ENCODE measurements around the gene BCS1L.

Gene BCS1L

GRCh38 chr2:218659258-218659987, at the start of gene BCS1L, which contains the start of gene ZNF142:
Gene BCS1L (plus strand): TSS chr2:218659683. CDS start chr2:218660988, 1,305 bp downstream.
Gene ZNF142 (minus strand): TSS chr2:218659623. CDS start chr2:218656429, 3,194 bp downstream.
- peak; percentile 91 for DNase-seq

DNA sequence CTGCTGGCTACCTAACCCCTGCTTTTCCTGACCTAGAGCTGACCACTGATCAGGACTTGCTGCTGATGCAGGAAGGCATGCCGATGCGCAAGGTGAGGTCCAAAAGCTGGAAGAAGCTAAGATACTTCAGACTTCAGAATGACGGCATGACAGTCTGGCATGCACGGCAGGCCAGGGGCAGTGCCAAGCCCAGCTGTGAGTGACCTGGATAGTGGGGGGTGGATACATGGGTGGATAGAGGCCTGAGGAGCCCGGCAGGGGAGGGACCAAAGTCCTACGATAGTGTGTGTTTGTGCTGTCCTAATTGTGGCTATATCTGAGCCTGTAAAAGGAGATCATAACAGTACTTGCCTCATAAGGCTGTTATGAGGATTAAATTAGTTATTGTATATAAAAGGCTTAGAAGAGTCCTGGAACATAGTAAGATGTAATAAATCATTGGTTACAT, 43.6 kb upstream of the BCS1L start:
- no peak for DNase-seq

DNA sequence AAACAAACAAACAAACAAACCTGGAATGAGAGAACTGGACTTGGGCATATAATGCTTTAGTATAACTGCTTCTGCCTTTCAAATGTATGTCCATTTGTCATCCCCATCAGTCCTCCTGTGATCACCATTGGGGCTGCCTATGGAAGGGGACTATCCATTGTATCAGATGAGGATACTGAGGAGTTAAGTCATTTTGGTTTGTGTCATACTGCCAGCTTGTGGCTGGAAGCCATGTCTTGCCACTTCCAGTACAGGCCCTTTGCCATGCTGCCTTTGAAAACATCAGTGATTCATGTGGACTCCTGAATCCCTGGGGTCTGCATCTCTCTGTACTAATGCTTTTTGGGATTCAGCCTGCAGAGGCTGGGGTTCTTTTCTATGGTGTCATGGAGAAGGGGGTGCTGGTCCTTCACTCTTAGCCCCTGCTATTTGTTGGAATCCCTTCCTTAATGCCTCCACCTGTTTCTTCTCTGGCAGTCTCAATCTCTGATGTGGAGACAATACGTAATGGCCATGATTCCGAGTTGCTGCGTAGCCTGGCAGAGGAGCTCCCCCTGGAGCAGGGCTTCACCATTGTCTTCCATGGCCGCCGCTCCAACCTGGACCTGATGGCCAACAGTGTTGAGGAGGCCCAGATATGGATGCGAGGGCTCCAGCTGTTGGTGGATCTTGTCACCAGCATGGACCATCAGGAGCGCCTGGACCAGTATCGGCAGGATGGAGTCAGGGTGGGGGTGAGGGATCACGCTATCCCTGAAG, 41.2 kb upstream of the BCS1L start:
- no peak for DNase-seq

- no peak for DNase-seq
Measured at GRCh38 chr2:218621007-218621406, 38.5 kb upstream of the BCS1L start.

- DNase-seq = peak; percentile 47
Measured at GRCh38 chr2:218622606-218623365, 36.7 kb upstream of the BCS1L start.

GRCh38 chr2:218623366-218623705, 36.1 kb upstream of the BCS1L start:
- no peak for DNase-seq

GRCh38 chr2:218626369-218626768, 33.1 kb upstream of the BCS1L start:
- DNase-seq = no peak

GRCh38 chr2:218627939-218628338, 31.5 kb upstream of the BCS1L start:
- no peak for DNase-seq

DNA sequence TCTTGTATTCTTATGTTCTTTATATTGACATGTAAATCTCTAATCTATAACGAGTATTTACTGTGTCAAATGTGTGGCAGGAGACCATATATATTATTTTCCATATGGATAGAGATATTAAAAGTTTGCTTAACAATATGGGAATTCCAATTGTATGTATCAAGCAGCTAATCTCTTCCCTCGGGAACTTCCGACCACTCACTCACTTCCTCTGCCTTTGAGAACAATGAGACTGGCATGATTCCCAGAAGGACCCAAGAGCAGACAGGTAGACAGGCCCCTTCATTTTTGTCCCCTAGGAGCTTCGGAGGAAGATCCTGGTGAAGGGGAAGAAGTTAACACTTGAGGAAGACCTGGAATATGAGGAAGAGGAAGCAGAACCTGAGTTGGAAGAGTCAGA, 27.6 kb upstream of the BCS1L start:
- no peak for DNase-seq

DNA sequence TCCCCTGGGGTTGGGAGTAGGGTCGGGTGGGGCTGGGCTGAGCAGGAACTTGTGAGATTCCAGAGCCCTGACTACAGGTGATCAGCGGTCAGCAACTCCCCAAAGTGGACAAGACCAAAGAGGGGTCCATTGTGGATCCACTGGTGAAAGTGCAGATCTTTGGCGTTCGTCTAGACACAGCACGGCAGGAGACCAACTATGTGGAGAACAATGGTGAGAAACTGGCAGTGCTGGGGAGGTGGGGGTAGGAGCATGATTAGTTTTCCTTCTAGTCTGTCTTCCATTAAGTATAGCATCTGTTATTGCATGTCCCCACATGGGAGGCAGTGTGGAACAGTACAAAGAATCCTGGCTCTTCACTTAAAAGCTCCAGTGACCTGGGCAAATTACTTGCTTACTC, 23.8 kb upstream of the BCS1L start:
- no peak for DNase-seq

DNA sequence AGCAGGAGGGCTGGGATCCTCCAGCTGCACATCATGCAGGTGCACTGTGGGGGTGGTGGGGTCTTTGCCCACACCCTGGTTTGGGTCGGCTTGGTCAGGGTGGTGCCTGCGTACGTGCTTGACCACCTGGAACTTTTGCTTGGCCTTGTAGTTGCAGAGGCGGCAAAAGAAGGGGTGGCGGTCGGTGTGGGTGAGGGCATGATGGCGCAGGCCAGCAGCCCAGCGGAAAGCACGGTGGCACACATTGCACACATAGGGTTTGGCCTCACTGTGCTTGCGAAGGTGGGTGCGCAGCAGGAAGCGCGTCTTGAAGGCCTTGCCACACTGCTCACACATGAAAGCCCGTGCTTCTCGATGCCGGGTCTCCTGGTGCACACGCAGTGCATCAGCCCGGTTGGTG, 21.1 kb upstream of the BCS1L start:
- no peak for DNase-seq

DNA sequence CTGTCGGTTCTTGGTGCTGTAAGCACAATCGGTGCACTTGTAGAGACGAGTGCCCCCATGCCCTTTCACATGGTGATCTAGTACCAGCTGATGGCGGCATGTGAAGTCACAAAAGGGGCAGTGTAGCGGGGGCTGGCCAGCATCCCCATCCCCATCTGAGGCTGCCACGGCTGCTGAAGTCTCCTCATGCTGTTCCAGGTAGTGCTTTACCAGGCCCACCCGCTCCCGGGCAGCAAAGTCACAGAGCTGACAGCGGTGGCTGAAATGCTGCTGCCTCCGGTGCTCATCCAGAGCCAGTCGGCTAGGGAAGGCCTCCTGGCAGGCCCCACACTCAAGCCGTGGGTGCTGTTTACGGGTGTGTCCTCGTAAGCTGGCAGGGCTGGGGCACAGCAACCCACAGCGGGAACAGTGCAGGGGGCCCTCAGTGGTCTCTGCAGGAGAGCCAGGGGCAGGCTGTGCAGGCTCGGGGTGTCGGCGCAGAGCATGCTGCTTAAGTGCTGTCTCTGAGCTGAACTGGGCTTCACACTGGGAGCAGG, 17.3 kb upstream of the BCS1L start:
- no peak for DNase-seq

DNA sequence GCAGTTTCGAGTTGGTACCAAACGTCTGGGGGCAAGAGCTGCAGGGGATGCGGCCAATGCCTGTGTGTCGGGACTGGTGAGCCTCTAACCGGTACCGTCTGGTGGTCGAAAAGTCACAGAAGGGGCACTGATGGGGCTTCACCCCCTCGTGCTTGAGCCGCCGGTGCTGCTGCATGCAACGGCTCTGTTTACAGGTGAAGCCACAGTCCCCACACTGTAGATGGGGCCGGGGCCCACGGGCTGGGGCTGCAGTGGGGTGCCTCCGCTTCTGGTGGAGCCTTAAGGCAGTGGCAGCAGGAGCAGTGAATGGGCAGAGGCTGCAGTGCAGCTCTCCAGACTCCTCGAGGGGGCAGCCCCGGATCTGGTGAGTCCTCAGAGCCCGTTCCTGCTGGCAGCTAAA, 16.7 kb upstream of the BCS1L start:
- no peak for DNase-seq

- no peak for DNase-seq
Measured at GRCh38 chr2:218643751-218644310, 15.7 kb upstream of the BCS1L start.

GRCh38 chr2:218644721-218645120, 14.8 kb upstream of the BCS1L start:
- DNase-seq = no peak

GRCh38 chr2:218645126-218645525, 14.4 kb upstream of the BCS1L start:
- no peak for DNase-seq

DNA sequence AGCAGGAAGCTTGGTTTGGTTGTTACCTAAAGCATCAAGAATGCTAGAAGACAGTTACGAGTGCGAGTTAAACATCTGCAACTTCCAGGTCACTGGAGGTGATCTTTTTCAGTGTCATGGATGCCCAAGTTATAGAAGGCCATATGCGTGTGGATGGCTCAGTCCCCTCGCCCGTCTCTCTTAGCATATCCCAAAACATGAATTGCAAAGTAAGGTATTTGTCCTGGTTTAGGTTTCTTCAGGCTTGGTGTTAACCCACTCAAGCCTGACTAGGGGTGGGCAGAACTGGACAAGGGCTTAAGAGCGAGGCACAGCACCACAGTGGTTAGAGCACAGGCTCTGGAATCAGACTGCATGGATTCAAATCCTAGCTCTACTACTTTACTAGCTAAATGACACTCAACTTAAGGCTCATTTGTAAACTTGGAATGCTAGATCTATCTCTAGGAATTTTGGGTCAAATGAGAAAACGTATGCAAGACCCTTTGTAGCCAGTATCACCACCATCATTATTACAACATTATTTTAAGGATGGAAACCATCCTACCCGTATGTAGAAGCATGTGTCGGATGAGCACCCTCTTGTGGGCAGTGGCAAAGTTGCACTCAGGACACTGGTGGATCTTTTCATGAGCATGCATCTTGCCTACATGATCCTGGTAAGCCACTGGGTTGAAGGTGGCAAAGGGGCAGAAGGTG, 11.2 kb upstream of the BCS1L start:
- peak; percentile 57 for DNase-seq

DNA sequence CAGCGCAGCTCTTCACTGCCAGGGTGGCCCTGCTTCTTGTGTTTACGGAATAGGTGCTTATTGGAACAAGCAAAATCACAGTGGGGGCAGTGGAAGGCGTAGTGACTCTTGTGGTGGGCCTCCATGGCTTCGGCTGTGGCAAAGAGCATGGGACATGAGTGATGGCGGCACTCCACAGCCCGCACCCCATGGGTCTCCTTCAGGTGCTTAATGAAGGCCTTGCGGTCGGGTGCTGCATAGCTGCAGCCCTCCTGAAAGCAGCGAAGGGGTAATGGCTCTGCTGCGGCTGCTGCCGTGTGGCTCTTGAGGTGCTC, 10.7 kb upstream of the BCS1L start:
- DNase-seq = no peak

DNA sequence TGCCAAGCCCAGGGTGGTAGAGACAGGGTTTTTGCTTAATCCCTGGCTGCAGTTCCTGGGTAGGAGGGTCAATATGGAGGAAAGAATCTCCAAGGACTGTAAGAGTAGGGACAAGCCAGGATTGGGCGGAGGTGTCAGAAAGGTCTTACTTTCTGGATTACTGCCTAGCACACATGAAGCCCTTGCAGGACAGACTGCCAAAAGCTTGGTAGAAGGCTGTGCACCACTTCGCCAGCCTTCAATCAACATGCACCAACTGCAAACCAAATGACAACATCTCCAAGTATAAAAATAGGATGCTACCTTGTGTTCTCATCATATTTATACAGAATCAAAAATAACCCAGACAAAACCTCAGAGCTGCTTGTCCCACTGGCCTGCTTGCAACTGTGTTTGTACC, 3.7 kb upstream of the BCS1L start:
- DNase-seq = no peak

DNA sequence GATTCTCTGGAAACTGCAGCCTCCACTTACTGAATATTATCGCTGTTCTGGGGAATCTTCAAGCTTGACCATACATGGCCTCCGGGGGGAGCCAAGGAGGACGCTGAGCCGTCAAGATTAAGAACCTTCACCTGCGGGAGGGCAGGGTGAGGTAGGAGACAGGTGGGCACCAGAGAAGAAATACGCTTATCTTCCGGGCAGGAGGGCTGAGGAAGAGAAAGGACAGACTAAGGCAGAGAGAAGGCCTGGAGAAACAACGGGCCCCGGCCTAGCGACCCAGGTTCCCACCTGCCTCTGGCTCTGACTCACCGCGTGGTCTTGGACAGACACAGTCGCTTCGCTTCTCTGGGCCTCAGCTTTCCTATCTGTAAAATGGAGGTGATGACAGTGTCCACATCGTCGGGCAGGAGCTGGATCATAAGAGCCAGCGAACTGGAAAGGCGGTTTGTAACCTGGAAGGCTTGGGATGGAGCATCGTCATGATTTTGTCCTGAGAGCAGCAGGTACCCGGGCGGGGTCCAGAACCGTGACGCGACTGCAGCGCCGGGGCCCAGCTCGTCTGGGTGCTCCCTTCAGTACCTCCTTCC, 719 bp upstream of the BCS1L start:
- DNase-seq = peak; percentile 76

GRCh38 chr2:218659988-218660358, 490 bp downstream of the BCS1L start:
- DNase-seq = no peak

- DNase-seq = no peak
Measured at GRCh38 chr2:218662377-218662776, 2.9 kb downstream of the BCS1L start.
